NCI-H2081 treated with DMSO at 0.1 percent for 48 hours (cell line): ENCODE measurements around the gene ARL4C.

Source experiments
- DNase-seq: peaks from one replicate; lab custom pipeline; 2025; lab: John Stamatoyannopoulos, UW

The ARL4C gene

DNA sequence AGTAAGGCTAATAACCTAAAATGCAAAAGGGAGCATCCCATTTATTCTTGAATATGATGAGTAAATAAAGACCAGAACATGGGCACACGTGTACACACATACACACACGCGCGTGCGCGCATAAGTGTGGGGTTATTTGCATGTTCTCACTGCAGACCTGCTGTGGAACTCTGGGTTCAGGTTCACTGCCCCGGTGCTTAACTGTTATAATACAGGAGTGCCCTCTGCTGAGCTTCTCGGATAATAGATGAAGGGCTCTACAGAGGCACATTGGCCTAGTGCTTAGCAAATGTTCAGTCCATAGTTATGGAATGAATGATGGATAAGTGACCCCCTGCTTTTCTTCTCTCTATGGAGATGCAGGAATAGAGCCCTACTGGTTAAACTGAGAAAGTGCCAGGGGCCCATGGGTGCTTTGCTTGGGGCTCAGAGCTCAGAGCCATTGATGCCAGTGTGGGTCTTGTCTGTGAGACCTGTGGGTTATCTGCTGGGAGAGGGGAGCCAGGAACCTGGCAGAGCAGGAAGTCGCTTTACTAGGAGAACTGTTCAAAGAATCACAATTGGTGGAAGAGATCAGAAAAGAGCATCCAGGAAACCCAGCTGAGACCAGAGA lies 3.6 kb upstream of the ARL4C start:
- no peak for DNase-seq

DNA sequence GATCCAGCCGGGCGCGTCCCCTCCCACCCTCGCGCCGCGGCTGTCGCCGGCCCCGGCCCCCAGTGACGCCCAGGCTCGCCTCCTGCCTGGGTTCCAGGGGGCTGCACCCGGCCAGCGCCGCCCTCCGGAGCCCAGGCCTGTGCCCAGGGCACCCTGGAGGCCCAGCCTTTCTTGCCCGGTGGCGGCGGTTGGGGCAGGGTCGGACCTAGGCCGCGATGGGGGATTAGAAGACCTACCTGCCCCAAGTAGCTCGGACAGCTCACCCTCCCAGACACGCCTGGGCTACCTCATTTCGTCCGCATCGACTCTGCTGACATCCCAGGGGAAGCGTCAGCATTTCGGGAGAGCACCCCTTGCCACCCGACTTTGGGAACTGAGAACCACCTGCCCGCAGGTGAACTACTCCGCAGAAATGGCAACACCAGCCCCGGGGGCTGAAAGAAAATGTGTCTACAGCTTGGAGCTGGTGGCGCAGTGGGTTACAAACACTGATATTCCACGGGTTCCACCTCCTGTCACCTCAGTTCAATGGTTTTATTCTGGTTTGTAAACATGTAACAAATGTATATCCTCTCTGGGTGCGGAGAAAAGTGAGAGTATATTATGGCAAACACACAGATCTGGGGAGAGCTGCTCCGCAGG lies 834 bp upstream of the ARL4C start:
- no peak for DNase-seq

DNA sequence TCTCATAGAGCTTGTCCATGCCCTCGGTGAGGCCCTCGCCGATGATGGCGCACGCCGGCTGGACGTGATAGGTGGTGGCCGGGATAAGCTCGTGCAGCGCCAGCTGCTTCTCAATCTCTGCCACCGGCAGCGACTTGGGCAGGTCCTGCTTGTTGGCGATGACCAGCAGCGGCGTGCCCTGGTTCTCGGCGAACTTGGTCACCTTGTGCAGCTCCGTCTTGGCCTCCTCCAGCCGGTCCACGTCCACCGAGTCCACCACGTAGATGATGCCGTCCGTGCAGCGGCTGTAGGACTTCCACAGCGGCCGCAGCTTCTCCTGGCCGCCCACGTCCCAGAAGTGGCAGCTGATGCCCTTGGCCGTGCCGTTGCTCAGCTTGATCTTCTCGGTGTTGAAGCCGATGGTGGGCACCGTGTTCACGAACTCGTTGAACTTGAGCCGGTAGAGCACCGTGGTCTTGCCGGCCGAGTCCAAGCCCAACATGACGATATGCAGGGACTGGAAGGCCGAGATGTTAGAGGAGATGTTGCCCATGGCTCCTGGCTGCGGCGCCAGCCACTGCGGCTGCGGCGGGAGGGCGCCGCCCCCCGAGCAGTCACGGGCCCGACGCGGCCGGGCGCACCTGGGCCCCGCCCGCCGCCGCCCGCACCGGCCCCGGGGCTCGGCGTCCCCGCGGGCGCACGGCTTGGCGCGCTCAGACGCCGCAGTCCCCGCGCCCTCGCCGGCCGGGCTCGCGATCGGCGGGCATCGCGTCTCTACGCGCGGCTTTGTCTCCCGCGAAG lies 636 bp downstream of the ARL4C start:
- DNase-seq, result no peak

DNA sequence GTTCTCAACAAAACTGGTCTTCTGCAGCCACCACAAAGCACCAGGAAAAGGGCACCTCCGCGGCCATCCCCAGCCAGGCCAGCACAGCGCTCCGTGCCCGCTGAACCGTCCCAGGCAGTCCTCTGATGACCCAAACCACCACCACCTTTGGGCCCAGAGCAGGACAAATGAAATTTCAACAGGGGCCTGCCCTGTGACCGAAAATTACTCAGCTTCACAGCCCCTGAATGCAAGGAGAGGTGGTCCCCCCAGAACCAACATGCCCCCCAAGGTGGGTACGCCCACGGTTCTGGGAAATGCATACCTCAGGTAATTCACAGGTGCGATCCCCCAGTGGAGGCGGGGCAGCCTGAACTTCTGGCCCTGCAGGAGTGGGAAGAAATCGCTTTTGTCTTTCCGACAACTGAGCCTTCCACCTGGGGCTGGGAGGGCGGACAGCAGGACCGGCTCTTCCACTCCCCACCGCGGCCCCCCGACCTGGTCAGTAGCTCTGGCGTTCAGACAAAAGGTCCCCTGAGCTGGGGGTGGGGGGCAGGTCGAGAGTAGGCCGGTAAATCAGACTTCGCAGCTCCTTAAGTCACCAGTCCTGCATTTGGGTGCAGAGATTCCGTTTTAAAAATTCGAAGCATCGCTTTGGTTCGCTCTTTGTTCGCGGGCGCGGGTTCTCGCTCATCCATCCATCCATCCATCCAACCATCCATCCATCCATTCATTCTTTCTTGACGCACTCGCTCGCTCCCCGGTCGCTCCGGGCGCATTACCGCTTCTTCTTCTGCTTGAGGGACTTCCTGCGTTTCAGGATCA lies 1.4 kb downstream of the ARL4C start:
- no peak for DNase-seq

DNA sequence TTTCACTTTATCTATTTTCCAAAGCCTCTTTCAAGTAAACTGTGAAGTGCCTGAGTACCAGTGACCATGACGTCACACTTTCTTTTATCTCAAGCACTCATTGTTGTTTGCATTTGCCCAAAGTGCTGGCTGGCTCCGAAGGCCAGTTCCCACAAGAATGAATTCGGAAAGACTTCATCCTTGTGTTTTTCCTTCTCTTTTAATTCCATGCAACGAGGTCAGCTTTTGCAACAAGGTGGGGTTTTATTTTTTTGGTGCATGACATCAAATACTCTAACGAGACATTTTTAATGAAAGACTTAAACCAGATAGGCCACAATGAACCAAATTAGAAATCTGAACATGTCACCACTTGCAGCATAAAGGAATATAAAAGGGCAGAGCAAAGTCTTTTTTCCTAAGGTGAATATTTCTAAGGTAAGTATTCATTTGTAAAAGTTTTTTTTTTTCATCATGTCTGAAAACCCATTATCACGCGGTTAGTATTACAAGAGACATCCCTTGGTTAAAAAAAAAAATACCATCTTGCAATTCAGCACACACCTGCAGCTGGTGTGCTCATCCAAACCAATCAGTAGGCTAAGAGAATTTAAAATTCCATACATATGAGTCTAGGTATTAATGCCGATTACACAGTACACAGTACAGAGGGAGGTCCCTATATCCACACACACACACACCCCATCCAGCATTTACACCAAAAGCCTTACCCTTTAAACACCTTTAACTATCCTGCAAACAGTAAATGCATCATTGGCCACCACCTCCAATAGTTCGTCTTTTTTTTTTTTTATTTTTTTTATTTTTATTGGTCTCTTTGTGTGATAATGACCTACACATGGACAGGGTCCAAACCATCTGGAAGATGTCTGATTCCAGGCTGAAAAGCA lies 2.3 kb downstream of the ARL4C start:
- DNase-seq, result no peak

DNA sequence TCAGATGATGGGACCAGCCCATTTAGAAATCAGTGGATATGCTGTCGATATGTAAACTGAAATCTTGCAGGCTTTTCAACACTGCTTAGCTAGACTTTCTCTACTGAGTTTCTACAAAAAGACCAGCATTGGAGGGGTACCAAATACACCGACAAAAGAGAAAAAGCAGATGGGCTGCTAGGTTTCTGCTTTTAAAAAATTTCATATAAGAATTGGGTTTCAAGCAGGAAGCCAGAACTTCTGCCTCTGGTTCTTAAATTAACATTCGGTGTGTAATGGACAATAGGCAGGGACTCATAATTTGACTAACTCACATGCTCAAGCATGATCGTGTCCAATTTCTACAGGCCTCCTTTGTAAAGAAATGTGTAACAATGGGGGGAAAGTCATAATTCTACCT lies 3.1 kb downstream of the ARL4C start:
- no peak for DNase-seq

DNA sequence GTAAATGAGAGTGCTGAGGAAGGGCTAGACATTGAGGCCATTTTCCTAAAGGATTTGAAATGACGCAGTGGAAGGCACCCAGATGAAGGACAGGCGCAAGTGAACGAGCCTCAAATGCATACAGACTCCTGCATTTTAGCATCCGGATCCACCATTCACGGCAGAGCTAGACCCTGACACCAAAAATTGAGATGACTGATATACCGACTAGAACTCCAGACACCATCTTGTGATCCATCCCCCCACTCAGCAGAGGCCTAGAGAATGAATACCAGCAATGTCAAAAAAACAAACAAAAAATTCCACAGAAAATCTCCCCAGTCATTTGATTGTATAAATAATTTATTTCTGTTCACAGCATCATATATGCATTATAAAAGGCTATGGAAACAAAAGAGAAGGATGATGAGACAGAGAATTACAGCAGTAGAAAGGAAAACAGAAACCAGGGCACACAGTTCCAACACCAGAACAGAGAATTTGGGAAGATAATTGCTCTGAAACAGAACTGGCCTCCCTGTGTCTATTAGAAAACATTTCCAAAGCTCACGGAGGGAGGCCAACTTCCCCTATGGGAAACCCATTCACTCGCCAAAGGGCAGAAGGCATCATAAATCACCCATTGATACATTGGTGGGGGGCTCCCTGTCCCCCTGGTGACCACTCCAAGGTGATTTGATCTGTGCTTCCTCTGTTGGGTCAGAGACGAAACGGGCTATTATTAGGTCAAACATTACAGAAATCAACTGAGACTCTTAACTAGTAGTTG lies 4.0 kb downstream of the ARL4C start:
- DNase-seq, result no peak

DNA sequence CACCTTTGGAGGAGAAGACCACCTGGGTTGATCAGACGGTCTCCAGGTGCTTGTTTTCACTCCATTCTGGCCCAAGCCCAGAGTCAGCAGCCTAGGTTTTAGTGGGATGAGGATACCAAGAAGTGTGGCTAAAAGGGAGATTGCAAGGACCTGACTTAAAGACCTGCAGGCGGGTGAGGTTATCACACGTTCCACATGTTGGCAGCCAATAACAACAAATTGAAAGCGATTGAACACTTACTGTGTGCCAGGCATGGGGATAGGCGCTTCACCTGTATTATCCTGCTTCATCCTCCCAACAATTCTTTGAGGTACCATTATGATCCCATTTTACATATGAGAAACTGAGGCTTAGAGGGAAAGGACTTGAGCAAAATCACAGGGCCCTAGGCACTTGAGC lies 5.0 kb downstream of the ARL4C start:
- no peak for DNase-seq

DNA sequence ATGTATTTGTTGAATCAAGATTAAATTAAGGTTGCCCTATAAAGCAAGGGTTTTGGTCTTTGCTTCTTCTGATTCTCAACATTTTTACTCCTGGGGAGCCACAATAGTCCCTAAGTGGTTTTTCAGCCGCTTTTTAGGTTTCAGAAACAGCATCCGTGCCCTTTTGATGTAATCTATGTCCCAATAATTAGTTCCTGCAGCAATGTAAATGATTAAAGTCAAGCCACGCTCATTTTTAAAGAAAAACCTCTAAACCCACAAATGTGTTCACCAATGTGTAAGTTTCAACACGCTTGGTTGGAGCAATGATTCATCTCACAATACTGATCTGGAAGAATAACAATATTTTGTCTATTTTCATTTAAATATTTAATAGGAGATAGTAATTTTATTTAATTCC lies 5.6 kb downstream of the ARL4C start:
- DNase-seq, result no peak

DNA sequence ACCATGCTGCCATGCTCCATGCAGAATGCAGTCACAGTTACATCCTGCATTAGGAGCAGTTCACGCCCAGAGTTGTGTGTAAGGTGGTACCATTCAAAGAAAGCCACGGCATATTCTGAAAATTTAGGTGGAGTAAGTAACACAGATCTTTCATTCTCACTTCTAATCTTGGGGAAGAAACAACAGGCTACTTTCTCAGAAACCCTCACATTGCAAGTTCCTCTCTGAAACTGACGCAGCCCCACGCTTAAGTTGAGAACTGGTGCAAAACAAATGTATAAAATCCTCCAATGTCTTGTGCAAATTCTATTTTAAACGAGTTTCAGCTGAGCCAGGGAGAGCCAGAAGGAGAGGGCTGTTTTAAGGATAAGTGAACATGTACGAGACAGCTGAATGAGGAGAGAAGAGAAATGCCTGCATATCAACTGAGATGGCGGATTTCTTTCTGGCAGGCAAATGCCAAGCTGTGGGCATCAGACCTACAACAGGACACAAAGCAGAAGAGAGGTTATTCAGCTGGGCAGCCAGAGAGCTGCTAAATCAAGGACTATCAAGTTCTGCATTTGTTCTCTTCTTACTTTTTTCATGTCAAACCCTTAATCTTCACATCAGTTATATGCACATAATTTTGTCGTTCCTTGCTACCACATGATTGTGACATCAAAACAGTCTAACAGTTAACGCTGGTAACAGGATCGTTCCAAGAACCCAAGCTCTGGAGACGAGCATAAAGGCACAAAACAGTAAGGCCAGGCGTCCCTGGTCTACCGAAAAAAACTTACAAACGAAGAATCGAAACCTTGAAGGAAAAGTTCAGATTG lies 6.4 kb downstream of the ARL4C start:
- DNase-seq, result no peak

DNA sequence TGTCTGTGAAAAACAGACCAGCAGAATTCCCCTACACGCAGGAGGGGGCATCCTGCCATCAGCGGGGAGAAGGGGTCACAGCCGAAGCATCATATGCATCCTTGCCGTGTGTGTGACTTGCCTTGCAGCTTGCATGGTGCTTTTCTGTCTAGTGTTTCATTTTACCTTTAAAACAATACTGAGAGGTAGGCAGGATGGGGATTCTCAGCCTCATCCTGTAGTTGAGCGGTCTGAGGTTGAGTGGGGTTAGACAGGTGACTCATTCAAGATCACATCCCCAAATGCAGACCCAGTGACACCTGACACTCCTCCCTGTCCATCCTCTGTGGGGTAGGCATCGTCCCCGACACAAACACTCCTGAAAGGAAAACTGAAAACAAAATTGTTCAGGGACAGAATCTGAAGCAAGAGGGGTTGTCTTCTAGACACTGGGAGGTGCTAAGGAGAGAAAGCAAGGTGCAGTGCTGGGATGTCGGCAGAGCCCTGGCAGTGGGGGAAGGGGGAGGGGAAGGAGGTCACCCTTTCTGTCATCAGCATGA lies 7.9 kb downstream of the ARL4C start:
- no peak for DNase-seq

DNA sequence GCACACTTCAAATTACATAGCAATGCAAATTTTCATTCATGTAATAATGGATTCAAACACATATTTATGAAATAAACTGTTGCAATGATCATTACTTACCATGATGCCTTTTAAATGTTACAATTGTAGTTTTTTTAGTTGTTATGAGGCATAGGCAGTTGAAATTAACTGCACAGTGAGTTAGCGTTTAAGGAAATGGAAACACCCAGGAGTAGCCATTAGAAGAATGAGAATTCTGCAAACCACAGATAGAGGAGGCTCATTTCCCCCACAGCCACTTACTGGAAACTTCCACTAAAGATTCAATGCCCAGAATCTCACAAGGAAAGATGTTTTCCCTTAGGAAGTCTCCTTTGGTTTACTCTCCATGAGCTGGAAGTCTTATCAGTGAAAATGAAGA lies 8.4 kb downstream of the ARL4C start:
- no peak for DNase-seq

DNA sequence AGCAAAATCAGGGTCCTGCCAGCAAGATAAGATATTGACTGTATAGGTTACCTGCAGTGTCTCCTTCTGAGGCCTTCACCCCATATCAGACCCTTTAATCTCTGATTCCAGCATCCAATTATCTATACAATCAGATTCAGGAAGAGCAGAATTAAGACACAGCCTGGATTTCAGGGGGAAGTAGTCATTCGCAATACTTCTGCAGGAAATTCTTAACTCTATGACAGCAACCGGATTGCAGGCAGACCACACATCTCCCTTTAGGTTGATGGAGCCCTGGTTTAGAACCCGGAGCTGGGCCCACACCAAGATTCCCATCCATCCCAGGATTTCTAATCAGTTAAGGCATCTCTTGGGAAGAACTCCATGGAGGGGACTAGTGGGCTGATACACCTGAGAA lies 9.5 kb downstream of the ARL4C start:
- no peak for DNase-seq

DNA sequence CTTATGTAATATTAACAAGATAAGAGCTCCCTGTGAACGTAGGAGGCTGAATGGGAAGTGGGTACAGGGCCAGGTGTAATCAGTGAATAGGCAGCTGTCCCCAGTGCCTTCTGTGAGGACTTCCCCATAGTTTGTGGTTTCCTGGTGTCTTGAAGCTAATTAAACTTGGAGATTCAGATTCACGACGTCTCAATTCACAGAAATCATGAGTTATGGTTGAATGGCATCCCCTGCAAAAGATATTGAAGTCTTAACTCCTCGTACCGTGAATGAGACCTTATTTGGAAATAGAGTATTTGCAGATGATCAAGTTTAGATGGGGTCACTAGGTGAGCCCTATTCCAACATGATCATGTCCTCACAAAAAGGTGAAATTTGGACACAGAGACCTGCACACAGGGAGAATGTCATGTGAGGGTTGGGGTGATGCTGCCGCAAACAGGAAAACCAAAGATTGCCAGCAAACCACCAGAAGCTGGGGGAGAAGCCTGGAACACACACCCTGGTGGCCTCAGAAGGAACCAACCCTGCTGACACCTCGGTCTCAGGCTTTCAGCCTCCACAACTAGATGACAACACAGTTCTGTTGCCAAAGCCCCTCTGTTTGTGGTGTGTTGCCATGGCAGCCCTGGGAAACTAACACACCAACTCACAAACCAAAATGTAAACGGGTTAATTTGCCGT lies 13.2 kb downstream of the ARL4C start:
- no peak for DNase-seq

DNA sequence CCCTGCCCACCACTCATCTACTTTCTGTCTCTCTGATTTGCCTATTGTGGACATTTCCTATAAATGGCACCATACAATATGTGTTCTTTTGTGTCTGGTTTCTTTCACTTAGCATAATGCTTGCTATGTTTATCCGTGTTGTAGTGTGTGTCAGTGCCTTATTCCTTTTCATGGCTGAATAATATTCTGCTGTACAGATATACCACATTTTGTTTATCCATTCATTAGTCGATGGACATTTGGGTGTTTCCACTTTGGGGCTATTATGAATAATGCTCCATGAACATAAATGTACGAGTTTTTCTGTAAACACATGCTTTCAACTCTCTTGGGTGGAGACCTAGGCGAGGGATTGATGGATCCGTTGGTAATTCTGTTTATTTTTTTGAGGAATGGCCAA lies 15.6 kb downstream of the ARL4C start:
- no peak for DNase-seq

DNA sequence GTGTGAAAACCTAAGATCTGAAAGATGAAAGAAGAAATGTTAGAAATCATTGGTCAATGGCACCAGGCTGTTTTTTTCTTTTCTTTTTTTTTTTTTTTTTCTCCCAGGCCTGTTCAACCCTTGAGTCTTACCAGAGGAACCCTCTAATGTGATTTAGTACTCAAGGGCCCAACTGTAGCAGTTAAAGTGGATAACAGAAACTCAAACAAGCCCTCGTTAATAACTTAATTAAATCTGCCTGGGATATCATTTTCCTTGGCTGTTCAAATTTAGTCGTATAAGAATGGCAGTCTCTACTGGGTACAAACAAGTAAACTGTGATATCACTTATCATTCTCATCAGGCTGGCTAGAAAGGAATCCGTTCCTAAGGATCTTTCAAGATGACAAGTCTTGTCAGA lies 16.5 kb downstream of the ARL4C start:
- no peak for DNase-seq

DNA sequence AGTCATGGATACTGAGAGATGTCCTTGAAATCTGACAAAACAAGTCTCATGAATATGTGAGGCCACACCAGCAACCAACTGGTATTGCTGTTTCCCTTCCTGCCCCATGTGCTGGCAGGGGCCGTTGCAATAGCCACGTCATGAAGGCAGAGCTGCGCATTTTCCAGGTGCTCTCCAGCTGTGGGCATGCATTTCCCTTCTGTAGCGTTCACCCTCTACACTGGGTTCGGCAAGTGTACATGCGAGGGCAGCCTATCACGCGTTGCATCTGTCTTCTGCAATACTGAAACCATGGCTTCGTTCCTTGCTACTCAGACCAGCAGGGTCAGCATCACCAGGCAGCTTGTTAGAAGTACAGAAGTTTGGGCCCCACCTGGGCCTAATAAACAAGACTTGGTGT lies 17.4 kb downstream of the ARL4C start:
- no peak for DNase-seq

DNA sequence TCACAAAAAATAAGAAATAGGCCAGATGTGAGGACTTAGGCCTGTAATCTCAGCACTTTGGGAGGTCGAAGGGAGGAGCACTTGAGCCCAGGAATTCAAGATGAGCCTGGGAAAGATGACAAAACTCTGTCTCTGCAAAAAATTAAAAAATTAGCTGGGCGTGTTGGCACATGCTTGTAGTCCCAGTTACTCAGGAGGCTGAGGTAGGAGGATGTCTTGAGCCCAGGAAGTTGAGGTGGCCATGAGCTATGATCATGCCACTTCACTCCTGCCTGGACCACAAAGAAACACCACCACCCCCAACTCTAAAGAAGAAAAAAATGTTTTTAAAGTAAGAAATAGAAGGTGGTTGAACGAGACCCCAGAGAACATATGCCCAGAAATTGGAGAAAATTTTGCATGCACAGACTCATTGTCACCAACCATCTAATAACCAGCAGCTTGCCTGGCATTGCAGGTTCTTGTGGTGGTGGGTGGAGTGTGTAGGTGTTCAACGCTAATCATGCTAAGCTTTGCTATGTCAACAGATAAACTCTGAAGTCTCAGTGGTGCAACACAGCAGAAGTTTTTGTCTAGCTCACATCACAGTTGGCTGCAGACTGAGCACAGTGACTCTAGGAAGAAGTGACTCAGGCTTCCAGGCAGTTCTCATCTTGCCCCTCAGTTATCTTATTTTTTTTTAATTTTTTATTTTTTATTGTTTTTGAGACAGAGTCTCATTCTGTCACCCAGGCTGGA lies 18.6 kb downstream of the ARL4C start:
- no peak for DNase-seq
